HG03045 (cell line): ENCODE measurements around the gene BTRC.
A peak's percentile ranks its signal among the peaks of the same experiment; 100 is the strongest.

ENCODE experiments used
- ATAC-seq: cut with Tn5 transposase; IDR thresholded peaks from one replicate; pipeline ENCODE4 v1.9.1; 2021; ENCODE audit warnings: mild to moderate bottlenecking, moderate library complexity; ENCODE audit not compliant: unreplicated experiment

Gene BTRC

DNA sequence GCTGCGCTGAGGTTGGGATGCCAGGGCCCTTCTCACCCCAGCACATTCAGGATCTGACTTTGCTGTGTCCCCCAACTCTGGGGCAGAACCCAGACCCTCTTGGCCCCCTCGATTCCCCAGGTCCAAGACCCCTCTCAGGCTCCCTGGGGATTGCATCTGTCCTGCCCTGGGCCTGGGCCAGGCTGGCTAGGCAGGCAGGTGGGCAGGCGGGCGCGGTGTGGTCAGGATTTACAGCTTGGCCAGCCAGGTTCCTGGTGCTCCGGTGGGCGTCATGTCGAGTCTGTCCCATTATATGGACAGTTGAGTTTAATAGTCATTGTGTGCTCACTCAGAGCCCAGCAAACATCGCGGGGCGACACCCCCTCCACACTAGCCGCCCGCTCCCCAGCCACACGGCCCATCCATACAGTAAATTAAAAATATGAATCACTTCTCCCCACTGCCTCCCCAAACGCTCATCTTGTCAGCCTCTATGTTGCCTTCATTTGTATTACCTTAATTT is 210.6 kb downstream of the BTRC start:
- ATAC-seq, result no peak

DNA sequence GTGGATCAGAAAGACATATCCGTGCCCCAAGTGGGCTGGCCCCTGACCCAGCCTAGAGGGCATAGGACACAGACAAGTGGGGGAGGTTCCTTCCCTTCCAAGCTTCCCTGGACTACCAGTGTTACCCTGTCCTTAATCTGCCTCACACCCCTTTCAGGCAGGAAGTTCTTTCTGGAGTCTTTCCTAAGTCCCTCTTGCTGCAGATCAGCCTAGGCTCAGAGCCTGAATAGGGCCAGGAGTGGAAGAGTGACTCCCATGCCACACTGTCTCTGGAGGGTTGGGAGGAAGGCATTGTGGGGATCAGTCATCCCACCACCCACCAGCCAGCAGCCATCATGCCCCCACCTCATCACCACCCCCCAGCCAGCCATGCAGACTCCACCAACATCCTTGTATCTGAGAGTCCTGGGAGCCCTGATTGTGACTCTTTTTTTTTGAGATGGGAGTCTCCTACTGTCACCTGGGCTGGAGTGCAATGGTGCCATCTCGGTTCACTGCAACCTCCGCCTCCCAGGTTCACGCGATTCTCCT is 211.5 kb downstream of the BTRC start:
- no peak for ATAC-seq

DNA sequence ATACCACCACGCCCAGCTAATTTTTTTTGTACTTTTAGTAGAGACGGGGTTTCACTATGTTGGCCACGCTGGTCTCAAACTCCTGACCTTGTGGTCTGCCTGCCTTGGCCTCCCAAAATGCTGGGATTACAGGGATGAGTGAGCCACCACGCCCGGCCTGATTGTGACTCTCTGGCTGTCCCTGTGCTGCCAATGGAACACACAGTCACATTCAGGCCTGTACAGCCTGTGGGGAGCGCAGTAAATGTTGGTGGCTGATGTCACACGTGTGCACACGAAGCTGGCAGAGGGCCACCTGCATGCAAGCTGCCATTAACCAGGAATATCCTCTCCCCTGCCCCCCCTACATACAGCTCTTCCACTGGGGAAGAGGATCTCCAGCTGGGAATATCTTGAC is 212.0 kb downstream of the BTRC start:
- ATAC-seq, result no peak

DNA sequence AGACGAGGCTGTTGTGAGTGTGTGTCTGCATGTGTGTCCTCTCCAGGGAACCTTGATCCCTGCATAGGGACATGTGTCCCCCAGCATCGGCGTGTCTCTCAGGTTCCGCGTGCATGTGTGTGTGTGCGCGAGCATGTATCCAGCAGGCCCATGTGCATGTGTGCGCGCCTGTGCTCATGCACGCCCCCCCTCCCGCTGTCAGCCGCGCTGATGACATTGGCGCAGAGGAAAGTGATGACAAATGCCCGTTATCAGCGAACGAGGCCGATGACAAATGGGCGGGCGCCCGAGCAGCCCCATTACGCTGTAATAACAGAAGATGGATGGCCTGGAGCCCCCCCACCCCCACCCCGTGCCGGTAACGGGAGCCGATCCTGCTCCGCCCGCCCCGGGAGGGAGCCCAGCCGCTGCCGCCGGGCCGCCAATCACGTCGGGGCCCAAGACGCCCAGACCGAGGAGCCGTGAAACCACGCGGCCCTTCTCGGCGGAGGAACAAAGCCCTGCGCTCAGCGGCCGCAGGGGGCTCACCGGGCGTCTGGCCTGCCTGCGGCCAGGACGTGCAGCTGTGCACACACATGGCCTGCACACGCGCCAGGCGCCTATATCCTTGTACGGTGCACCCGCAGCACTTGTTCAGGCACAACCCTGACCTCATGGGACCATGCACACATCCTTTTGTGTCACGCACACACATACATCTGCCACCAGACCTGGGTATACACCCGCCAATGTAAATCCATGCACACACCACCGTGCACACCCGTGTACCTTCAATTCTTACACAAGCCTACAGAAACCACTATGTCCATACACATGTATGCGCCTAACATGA is 212.6 kb downstream of the BTRC start:
- no peak for ATAC-seq

DNA sequence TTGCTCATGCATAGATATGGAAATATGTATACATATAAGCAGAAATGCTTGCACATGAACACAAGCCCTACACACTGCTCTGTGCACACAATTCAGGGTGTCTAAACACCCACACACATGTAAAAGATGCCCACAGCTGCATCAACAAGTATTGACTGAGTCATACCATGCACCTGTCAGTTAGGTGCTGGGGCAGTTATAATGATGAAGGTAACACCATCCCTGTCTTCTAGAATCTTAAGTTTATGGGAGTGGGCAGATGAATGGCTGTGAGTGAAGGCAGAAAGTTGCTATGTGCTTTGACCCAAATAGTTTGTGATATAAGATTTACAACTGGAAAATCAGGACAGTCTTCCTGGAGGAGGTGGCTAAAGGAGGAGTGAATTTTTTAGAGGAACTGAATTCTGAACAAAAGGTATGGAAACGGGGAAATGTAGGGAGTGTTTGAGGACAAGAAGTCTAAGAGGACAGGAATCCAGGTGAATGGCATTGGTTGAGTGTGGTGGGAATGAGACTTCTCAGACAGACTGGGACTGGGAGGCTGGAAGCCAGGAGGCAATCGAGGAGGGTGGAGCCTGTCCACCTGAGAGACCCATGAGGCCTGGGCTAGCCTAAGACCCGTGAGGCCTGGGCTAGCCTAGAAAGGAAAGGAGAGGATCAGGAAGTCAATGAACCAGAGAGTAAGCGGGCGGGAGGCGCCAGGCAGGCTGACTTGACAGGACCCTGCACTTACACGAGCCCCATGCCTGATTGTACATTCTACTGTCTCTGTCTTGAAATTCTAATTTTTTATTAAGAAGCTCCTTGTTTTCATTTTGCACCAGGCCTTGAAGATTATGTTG is 213.4 kb downstream of the BTRC start:
- no peak for ATAC-seq

DNA sequence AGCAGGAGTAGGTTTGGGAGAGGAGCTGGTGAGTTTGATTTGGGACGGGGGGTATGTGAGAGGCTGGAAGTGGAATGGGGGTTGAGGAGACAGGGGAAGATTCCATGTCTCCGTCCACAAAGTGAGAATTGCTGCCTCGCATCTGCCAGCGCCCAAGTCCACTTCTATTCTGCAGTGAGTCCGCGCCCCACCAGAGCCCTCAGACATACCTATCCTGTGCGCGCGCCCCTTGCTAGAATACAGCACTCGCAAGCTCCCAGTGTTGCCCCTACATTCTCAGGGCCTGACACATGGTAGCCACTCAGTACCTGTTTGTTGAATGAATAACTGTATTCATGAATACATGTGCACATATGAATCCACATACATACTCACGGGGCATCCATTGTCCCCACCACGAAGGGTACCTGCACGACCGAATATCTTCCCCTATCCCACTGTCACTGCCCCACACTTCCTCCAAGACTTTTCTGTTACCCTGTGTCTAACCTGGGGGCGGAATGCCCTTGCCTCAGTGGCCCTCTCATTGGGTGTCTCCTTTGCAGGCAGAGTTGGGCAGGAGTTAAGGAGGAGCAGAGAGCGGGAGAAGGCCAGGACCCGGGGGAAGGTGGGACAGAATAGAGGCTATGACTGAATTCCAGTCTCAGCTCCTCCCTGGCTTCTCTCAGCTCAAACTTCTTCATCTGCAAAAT is 214.2 kb downstream of the BTRC start:
- no peak for ATAC-seq

DNA sequence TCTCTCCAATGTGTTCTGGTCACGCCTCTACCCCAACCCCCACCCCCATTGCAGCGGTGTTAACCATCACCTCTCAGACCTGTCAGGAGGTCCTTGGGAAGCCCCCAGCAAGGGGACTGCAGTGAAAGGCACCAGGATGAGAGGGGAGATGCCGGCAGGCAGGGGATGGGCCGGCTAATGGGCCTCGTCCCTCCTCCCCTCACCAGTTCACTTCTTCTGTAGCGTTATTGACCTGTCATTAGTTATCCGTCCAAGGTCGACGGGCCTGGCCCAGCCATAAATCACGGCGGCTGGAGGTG is 215.3 kb downstream of the BTRC start:
- no peak for ATAC-seq

DNA sequence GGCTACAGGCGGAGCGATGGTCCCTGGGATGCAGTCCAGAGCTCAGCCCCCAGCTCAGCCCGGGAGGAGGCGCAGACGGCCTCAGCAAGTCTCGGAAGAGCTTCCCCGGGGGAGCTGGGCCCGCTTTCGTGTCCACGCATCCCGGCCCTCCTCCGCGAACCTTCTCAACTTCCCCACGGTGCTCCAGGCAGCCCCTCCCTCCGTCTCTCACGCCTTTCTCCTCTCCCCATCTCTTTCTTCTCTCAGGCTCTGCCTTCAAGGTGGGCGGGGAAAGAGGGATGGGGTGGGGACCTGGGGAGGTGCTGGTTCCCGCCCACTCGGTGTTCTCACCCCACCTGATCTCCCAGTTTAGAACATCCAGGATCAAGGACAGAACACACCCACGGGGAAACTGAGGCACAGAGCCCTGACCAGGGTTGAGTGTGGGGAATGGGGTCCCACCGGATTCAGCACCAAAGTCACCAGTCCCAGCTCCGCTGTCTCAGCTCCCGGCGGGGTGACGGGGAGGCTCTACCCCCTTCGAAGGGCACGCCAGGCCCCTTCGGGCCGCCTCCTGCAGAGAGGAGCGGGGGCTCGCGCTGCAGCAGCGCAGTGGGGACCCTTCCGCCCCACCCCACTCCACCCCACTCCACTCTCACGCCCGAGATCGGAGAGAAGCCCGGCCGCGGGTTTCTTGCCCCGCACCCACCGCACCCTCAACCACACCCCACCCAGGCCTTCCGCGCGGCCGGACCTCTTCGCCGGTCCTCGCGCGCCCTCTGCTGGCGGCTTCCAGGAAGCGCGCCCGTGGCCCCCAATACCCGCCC is 215.9 kb downstream of the BTRC start:
- ATAC-seq, result peak; percentile 65

DNA sequence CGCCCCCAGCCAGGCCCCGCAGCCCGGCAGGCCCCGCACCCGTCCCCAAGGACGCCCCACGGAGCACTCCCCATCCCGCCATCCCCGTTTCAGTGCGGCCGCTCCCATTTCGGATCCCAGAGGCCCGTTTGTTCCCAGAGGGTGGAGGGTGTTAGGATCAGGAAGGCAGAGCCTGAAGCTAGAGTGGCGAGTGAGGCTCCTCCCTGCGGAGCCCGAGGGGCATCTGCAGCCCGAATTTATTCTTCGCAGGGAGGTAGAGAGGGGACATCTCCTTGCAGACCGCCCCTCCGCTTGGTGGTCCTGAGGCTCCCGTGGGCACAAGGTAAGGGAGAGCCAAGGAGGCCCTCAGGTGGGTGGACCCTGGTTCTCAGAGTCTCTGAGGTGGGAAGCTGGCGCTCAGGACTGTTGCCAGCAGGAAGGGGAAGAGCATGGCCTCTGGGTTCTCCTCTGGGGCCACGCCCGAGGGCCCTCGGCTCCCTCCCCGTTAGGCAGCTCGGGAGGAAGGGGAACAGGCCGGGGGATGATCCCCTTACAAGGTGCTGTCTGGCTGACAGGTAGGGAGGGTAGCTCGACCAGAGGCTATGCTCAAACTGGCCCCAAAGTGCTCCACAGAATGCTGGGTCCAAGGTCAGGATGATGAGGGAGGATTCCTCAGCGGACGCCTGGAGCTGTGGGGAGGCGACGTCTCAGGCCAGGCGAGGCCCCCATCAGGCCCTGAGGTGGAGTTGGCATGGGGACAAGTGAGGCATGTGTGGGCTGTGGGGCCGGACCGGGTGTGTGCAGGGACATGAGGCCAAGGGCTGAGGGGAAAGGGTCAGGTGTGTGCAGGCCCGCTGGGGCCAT is 216.7 kb downstream of the BTRC start:
- ATAC-seq, result no peak

DNA sequence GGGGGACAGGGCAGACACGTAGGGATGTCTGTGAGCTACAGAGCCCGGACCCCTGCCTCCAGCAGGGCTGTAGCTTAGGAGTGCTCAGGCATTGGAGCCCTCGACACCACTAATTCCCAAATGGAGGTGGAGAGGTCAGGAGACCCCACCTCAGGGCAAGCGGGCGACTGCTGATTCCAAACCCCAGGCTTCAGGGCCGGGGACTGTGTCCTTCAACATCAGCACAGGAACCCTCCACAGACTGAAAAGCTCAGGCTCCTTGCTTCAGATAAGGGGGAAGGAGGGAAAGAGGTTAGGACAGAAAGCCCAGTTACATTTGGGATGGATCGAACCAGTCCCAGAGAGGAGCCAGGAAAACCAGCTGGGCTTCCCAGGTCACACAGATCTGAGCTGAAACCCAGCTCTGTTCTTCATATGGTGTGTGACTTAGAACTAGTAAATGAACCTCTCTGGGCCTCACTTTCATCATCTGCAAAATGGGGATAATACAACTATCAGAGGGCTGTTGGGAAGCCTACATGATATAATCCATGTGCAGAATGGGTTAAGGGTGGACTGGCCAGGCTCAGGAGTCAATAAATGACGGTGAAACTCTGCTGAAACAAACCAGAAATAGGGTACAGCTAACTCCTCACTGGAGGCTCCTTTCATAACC is 217.4 kb downstream of the BTRC start:
- no peak for ATAC-seq

DNA sequence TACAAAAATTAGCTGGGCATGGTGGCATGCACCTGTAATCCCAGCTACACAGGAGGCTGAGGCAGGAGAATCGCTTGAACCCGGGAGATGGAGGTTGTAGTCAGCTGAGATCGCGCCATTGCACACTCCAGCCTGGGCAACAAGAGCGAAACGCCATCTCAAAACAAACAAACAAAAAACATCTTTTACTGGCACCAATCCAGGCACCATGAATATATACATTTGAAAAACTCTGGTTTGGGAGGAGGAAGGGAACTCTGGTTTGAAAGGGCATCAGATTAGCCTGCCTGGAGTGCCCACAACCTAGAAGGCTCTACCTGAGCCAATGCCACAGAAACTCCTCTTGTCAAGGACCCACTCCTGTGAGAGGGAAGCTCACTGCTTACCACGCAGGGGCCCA is 218.2 kb downstream of the BTRC start:
- no peak for ATAC-seq

DNA sequence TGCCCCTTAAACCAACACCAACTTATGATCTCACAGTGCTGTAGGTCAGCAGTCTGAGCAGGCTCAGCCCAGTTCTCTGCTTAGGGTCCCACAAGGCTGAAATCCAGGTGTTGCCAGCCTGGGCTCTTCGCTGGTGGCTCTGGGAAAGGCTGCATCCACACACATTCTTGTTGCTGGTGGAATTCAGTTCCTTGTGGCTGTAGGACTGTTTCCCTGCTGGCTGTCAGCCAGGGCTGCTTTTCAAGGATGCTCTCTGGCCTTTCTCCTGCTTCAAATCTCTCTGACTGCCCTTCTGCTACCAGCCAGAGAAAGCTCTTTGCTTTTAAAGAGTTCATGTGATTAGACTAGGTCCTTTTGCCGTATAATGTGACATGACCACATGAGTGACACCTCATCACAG is 218.8 kb downstream of the BTRC start:
- no peak for ATAC-seq

DNA sequence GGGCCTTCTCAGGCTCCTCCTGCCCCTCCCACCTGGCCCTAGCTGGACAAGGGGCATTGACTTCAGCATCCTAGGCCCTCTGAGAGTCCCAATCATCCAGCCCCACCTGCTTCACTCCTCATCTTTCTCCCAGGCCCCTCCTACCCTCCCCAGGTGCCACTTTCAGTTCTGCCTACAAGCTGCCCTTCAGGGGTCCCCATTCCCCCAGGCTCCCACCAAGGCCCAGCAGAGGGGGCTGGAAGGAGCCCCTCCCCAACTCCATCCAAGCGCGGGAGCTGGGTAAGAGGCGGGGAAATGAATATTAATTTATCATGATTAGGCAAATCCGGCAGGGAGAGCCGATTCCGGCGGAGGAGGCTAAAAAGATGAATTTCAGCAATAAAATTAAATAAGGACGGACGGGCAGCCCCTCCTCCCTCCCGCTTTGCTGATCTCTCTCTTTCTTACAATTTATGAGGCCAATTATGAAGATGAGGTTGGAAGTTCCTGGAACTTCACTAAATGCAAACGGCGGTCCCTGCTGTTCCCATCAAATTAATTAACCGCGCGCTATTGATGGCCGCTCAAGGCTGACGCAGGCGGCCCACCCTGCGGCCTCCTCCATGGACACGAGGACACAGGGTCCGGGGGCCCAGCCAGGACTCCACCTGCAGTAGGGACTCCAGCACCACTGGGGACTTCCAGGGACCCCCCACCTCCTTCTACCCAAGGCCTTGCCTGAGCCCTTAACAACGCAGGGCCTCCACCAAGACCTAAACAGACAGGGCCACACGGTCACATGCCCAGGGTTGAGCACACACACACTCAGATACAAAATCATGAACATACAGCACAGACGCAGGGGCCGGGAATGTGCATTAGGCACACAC is 220.2 kb downstream of the BTRC start:
- ATAC-seq, result no peak

DNA sequence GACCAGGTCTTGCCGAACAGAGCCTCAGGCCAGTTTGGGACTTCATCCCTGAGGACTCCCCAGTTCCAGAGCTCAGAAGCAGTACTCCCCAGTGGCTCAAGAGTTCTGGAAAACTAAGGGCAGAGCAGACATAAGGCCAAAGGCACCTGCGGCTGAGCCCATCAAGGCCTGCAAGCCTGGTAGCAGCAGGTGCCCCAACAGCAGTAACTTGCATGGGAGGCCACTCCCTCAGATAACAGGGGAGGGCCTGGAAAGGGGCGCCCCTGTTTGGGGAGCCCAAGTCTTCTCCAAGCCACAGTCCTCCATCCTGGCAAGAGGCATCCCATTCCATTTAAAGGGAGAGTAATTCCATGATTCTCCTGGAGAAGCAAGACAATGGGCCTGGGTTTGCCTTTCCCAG is 221.1 kb downstream of the BTRC start:
- ATAC-seq, result no peak

DNA sequence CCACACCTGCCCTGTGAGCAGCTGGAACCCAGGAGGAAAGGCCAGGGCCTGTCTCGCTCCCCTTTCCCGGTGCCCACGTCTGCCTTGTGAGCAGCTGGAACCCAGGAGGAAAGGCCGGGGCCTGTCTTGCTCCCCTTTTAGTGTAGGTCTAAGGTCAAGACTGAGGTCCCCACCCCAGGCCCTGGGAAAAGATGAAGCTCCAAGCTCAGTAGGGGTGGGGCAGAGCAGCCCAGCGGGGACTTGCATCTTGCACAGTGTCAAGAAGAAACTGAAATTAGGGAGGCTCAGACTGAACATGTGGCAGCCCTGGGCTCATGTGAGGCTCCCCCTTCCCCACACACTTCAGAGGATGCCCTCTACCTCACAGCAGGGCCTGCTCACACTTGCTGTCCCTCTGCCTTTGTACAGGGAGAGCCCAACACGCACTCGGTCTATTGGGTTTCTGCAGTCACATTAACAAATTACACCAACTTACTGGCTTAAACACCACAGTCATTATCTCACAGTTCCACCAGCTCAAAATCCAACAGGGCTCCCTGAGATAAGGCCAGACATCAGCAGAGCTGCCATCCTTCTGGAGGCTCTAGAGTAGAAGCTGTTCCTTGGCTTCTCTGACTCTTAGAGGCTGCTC is 221.7 kb downstream of the BTRC start:
- no peak for ATAC-seq

DNA sequence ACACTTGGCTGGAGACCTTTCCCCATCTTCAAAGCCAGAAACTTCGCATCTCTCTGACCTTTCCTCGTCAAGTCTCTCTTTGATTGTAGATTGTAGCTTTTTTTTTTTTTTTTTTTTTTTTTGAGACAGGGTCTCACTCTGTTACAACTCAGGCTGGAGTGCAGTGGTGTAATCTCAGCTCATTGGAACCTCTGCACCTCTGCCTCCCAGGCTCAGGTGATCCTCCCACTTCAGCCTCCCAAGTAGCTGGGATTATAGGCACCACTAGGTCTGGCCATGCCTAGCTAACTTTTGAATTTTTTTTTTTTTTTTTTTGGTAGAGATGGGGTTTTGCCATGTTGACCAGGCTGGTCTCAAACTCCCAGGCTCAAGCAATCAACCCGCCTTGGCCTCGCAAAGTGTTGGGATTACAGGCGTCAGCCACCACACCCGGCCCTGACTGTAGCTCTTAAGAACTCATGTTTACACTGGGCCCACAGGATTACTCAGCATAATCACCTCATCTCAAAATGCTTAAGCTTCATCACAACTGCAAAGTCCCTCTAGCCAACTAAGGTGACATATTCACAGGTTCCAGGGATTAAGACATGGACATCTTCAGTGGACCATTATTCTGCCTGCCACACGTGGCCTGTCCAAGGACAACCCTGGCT is 222.4 kb downstream of the BTRC start:
- no peak for ATAC-seq
